ENCODE results near the gene GOT1.

- TF ChIP-seq, protein P1, sequence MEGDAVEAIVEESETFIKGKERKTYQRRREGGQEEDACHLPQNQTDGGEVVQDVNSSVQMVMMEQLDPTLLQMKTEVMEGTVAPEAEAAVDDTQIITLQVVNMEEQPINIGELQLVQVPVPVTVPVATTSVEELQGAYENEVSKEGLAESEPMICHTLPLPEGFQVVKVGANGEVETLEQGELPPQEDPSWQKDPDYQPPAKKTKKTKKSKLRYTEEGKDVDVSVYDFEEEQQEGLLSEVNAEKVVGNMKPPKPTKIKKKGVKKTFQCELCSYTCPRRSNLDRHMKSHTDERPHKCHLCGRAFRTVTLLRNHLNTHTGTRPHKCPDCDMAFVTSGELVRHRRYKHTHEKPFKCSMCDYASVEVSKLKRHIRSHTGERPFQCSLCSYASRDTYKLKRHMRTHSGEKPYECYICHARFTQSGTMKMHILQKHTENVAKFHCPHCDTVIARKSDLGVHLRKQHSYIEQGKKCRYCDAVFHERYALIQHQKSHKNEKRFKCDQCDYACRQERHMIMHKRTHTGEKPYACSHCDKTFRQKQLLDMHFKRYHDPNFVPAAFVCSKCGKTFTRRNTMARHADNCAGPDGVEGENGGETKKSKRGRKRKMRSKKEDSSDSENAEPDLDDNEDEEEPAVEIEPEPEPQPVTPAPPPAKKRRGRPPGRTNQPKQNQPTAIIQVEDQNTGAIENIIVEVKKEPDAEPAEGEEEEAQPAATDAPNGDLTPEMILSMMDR (IDR thresholded peaks at IDR 0.05), result no peak
- TF ChIP-seq POLR2A (IDR thresholded peaks at IDR 0.05), result no peak
- no peak for TF ChIP-seq EP300 (IDR thresholded peaks at IDR 0.05)
These were observed 19.7 kb upstream of the GOT1 start for GRCh38 chr10:99450156-99450555.

Measured in tibial nerve (tissue), 4 donors.